Fibroblast of pulmonary artery (primary cell): ENCODE measurements around the gene PPARG.

Experiments
- DNase-seq: peaks from one replicate; pipeline ENCODE4 v3.0.0-alpha.2; 2010; ENCODE audit warnings: low read depth
- H3K4me3 ChIP-seq: replicated peaks from 2 replicates; pipeline ENCODE4 v1.5.1; 2011; ENCODE audit warnings: low read depth, mild to moderate bottlenecking, control low read depth, low read length, moderate library complexity
- CTCF ChIP-seq: IDR thresholded peaks from 2 replicates; pipeline ENCODE4 v1.5.1; 2011; ENCODE audit warnings: mild to moderate bottlenecking, control low read depth, low read length, inconsistent platforms; ENCODE audit errors: missing control alignments

PPARG gene

GRCh38 chr3:12334786-12335185 is 45.9 kb downstream of the PPARG start:
- no peak for DNase-seq

GRCh38 chr3:12335421-12335820 is 46.6 kb downstream of the PPARG start:
- no peak for TF ChIP-seq CTCF
- no peak overlapping the region for H3K4me3 ChIP-seq
- DNase-seq = no peak

More at GRCh38 chr3:12334786-12335185, 45.9 kb downstream of the PPARG start:
- no peak for TF ChIP-seq CTCF
- H3K4me3 ChIP-seq = no peak overlapping the region

- peak; percentile 19 for DNase-seq
- no peak overlapping the region for H3K4me3 ChIP-seq
- TF ChIP-seq CTCF = no peak
These were observed 47.2 kb downstream of the PPARG start for GRCh38 chr3:12336099-12336498.

- no peak for TF ChIP-seq CTCF
- H3K4me3 ChIP-seq = no peak overlapping the region
- no peak for DNase-seq
These were observed 50.0 kb downstream of the PPARG start for GRCh38 chr3:12338595-12339546.

- peak; percentile 83 for DNase-seq
These were observed 51.0 kb downstream of the PPARG start for GRCh38 chr3:12339701-12340480.

GRCh38 chr3:12340506-12340905 is 51.6 kb downstream of the PPARG start:
- no peak overlapping the region for H3K4me3 ChIP-seq
- DNase-seq = no peak
- TF ChIP-seq CTCF = no peak

More at GRCh38 chr3:12339701-12340480, 51.0 kb downstream of the PPARG start:
- TF ChIP-seq CTCF = no peak
- no peak overlapping the region for H3K4me3 ChIP-seq
